Measurements from ENCODE around the gene PLEKHA7. TPM values are rescaled to one million over a fixed set of nuclear protein-coding genes. Genes with fewer than 3 reads are reported as not detected.
A peak's percentile ranks its signal among the peaks of the same experiment; 100 is the strongest.

PLEKHA7 gene
- total and polyA plus RNA-seq, 8 donors: 14.9 to 29.9 (median 20.0) TPM

DNA sequence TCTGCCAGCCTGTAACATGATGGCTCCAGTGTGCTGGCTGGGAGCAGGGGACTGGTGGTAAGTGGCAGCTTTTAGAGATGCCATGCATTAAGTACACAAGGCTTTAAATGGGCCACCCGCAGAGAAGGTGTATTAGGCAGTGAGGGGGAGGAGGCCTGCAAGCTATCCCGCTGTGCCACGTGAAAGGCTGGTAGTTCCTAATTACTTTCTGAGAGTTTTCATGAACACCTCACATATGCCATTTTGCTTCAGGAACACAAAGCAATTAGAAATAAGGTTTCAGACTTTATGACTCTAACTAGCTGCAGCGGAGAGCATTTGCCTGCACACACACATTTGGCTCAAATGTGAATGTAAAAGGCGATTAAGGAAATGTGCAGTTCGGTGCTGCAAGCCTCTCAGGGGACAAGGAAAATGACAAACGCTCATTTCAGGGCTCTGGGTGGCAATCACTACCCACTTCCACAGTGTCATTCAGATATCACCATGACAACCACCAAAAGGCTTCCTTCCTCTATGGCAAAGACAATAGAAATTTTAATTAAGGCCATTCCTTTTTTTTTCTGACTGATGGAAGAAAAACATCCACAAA is 116.6 kb downstream of the PLEKHA7 start:
- DNase-seq: no peak
- 66 to 71% methylated on average over 7 of the region's 7 CpGs for WGBS, 2 donors
- Histone ChIP-seq H3K27ac (no peak overlapping the region), H3K9me3 (no peaks in the 10 kb centered on the region), H3K4me1 (peaks cover 9 to 21% (median 12%) of the 10 kb centered on the region in 3 donors), H3K36me3 (no peaks in the 10 kb centered on the region), H3K27me3 (no peaks in the 10 kb centered on the region), H3K4me3 (peak overlapping the region in 1 of 4 donors; percentile 1)
- intact Hi-C loops (cut with DNase I): no loop called here
- no peak for FAIRE-seq
- peak in 3 of 4 donors; percentile 9 to 25 (median 10) for ATAC-seq
- TF ChIP-seq, protein P1, sequence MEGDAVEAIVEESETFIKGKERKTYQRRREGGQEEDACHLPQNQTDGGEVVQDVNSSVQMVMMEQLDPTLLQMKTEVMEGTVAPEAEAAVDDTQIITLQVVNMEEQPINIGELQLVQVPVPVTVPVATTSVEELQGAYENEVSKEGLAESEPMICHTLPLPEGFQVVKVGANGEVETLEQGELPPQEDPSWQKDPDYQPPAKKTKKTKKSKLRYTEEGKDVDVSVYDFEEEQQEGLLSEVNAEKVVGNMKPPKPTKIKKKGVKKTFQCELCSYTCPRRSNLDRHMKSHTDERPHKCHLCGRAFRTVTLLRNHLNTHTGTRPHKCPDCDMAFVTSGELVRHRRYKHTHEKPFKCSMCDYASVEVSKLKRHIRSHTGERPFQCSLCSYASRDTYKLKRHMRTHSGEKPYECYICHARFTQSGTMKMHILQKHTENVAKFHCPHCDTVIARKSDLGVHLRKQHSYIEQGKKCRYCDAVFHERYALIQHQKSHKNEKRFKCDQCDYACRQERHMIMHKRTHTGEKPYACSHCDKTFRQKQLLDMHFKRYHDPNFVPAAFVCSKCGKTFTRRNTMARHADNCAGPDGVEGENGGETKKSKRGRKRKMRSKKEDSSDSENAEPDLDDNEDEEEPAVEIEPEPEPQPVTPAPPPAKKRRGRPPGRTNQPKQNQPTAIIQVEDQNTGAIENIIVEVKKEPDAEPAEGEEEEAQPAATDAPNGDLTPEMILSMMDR (IDR thresholded peaks at IDR 0.05): no peak

DNA sequence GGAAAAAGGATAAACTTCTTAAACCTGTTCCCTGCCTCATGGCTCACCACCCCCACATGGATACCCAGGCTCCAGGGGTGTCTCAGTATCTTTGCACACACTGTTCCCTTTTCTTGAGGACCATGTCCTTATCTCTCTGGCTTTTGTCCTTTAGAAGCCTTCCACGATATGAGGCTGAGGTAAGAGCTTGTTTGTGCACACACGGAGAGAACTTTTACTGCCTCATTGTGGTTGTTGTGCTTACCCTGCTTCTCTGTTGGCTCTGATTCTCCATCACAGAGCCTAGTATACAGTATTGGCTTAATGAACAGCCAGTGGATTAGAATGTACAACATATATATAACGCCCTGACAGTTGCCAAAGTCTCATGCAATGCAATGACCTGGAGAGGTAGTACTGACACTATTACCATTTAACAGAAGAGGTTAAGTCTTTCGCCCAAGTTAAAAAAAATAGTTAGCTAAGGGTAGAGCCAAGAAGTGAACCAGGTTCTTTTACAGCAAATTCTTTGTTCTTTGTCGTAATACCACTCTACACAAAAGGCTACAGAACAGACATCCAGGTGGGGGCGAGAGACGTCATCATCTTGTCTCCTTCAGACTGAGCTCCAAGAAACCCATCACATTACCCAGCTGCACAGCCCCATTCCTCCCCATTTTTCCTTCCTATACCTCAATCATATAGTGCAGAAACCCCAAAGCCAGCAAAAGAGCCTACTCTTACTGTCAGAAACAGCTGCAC is 117.3 kb downstream of the PLEKHA7 start:
- FAIRE-seq (no peak), DNase-seq (no peak), ATAC-seq (no peak)
- peaks cover 9 to 21% (median 13%) of the 10 kb centered on the region in 3 donors for H3K4me1 ChIP-seq
- TF ChIP-seq, protein P1 (IDR thresholded peaks at IDR 0.05): no peak
- no peaks in the 10 kb centered on the region for H3K27me3 ChIP-seq
- intact Hi-C loops (cut with DNase I): no loop called here
- no peak overlapping the region for H3K4me3 ChIP-seq
- WGBS, 2 donors: 59 to 64% methylated on average over 7 of the region's 7 CpGs
- H3K27ac ChIP-seq: no peak overlapping the region
- H3K9me3 ChIP-seq: no peaks in the 10 kb centered on the region
- no peaks in the 10 kb centered on the region for H3K36me3 ChIP-seq

DNA sequence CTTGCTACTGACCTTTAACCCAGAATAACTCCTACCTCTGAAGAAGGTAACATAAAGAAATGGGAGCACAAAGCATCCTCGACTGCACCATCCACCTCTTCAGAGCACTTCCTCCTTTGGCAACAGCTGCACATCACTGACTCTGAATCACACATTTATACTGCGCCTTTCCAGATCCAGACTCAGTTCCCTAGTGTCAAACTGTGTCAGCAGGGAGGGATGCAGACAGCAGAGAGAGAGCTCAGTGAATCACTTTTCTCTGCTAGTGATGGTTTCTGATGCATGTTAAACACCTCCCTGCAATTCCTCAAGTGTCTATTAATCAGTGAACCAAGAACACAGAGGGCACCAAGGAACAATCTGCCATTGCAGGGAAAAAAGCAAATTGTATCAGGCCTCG is 118.9 kb downstream of the PLEKHA7 start:
- H3K4me1 ChIP-seq: peaks cover 9 to 37% (median 18%) of the 10 kb centered on the region in 3 donors
- no peak overlapping the region for H3K27ac ChIP-seq
- ATAC-seq: no peak
- FAIRE-seq: no peak
- H3K4me3 ChIP-seq: no peak overlapping the region
- no peaks in the 10 kb centered on the region for H3K36me3 ChIP-seq
- intact Hi-C loops (cut with DNase I): no loop called here
- no peaks in the 10 kb centered on the region for H3K27me3 ChIP-seq
- H3K9me3 ChIP-seq: no peaks in the 10 kb centered on the region
- 85 to 93% methylated on average over 3 of the region's 3 CpGs for WGBS, 2 donors
- TF ChIP-seq, protein P1 (IDR thresholded peaks at IDR 0.05): no peak
- DNase-seq: no peak

DNA sequence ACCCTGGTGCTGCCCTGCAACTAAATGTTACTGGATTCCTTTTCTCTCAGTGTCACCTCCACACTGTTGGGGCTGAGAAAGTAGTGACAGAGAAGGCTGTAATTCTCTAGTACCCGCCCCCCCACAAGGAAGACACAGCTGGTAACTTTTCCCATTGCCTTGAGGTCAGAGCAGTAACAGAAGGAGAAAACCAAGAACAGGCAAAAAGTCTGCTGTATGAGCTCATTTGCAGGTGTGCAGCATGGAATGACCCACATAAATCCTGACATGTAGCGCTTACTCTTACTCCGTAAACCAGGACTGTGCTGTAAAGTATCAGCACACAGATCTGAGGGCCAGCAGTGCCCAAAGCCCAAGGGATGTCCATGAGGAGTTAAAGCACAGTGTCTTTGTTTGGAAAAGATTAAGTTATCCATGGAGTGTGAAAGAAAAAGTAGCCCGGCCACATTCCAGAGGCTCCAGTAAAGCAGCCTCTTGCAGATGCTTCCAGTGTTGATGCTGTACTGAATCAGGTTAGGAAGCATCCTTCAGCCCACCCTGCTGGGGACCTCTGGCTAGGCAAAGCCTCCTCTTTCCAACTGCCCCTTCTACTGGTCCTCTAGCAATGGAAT is 120.7 kb downstream of the PLEKHA7 start:
- Histone ChIP-seq H3K27ac (peak overlapping the region in 3 of 4 donors; percentile 19 to 66 (median 33)), H3K4me3 (no peak overlapping the region), H3K27me3 (no peaks in the 10 kb centered on the region), H3K4me1 (peaks cover 9 to 41% (median 21%) of the 10 kb centered on the region in 3 donors), H3K9me3 (no peaks in the 10 kb centered on the region), H3K36me3 (no peaks in the 10 kb centered on the region)
- TF ChIP-seq, protein P1 (IDR thresholded peaks at IDR 0.05): no peak
- DNase-seq: peak in 2 of 6 donors; percentile 49 to 56
- no peak for FAIRE-seq
- intact Hi-C loops (cut with DNase I): no loop called here
- 30 to 37% methylated on average over 4 of the region's 4 CpGs for WGBS, 2 donors
- ATAC-seq: peak; percentile 61 to 81 (median 77)
